GM19438 (cell line): Measurements from ENCODE around the gene NFIX.
"Not testable (repeated sequence)": the region's sequence is repeated elsewhere in the genome, so short reads cannot be mapped to it uniquely, and the experiment has no call there.

ENCODE experiments used
- ATAC-seq: cut with Tn5 transposase; IDR thresholded peaks from one replicate; pipeline ENCODE4 v1.9.1; 2021; ENCODE audit warnings: low read depth; ENCODE audit not compliant: unreplicated experiment

Gene NFIX

GRCh38 chr19:12994701-12995595 is at the start of gene NFIX:
Gene NFIX, plus strand, starts transcription at chr19:12995475. Its CDS starts 363 bp downstream, at chr19:12995838.
- no peak for ATAC-seq

GRCh38 chr19:12945479-12946091 is 49.7 kb upstream of the NFIX start, which contains the start of gene RAD23A:
Gene RAD23A, plus strand, starts transcription at chr19:12945862. Its CDS starts 87 bp downstream, at chr19:12945949.
- peak; percentile 64 for ATAC-seq

GRCh38 chr19:12946092-12946721 is 49.1 kb upstream of the NFIX start:
- ATAC-seq, result peak; percentile 14

- ATAC-seq, result no peak
These were observed 48.4 kb upstream of the NFIX start for GRCh38 chr19:12946731-12947496.

GRCh38 chr19:12947702-12948611 is 47.3 kb upstream of the NFIX start:
- no peak for ATAC-seq

- ATAC-seq, result no peak
These were observed 46.5 kb upstream of the NFIX start for GRCh38 chr19:12948612-12949362.

- ATAC-seq, result no peak
These were observed 45.7 kb upstream of the NFIX start for GRCh38 chr19:12949363-12950283.

- not testable (repeated sequence) for ATAC-seq
These were observed 43.2 kb upstream of the NFIX start for GRCh38 chr19:12952050-12952449.

GRCh38 chr19:12952488-12953137 is 42.7 kb upstream of the NFIX start:
- ATAC-seq, result no peak

- ATAC-seq, result no peak
These were observed 42.0 kb upstream of the NFIX start for GRCh38 chr19:12953138-12953798.

GRCh38 chr19:12953799-12954611 is 41.3 kb upstream of the NFIX start:
- ATAC-seq, result no peak

GRCh38 chr19:12954612-12954962 is 40.7 kb upstream of the NFIX start:
- ATAC-seq, result no peak

GRCh38 chr19:12955575-12955974 is 39.7 kb upstream of the NFIX start:
- ATAC-seq, result not testable (repeated sequence)

GRCh38 chr19:12955996-12956395 is 39.3 kb upstream of the NFIX start:
- no peak for ATAC-seq

GRCh38 chr19:12956446-12957388 is 38.6 kb upstream of the NFIX start, which contains the start of gene GADD45GIP1:
Gene GADD45GIP1, minus strand, starts transcription at chr19:12957223. Its CDS starts 11 bp downstream, at chr19:12957212.
- no peak for ATAC-seq
